CD4-positive, alpha-beta T cell treated with Interferon alpha-2 for 1 hour (primary cell): ENCODE data around the gene CDH20.

ENCODE experiments used
- DNase-seq, 2 donors: peaks; one replicate each; pipeline ENCODE4 v3.0.0-alpha.2; 2020 to 2022

Gene CDH20

DNA sequence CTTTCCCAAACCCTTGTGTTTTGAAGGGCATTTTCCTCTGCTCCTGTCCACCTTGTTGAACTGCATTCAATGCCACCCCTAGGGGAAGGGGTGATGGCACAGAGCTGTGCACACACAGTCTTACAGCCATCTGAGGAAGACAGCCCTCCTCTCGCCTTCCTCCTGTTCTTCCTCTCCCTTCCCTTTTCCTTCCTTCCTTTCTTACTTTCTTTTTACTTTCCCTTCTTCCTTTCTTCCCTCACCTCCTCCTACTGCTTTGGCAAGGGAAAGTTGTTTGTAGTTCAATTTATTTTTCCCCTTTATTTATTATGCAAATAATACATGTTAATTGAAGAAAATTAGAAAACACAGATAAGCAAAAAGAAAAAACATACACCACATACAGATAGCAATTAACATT is 99.4 kb downstream of the CDH20 start:
- no peak for DNase-seq

DNA sequence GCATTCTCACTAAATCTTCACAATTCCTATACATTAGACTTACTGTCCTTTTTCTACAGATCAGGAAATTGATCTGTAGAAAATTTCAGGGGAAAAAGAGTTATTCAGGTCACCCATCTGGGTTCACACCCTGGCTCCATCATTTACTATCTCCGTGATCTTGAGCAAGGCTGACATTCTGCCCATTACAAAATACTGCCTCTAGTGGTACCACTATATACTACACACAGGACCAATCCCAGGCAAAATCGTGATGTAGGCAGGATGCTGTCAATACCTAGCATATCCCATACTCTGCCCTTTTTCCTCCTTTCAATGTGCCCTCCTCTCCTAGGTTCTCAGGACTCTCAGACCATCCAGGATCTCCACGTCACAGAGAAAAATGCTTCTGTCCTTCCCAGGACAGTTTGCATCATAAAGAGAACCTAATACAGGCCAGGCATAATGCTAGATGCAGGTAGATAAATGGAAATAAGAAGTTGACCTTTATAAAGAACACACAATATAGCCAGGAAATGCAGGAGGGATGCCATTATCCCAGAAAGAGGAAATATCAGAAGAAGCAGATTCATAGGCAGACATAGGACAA is 101.9 kb downstream of the CDH20 start:
- DNase-seq, result no peak

DNA sequence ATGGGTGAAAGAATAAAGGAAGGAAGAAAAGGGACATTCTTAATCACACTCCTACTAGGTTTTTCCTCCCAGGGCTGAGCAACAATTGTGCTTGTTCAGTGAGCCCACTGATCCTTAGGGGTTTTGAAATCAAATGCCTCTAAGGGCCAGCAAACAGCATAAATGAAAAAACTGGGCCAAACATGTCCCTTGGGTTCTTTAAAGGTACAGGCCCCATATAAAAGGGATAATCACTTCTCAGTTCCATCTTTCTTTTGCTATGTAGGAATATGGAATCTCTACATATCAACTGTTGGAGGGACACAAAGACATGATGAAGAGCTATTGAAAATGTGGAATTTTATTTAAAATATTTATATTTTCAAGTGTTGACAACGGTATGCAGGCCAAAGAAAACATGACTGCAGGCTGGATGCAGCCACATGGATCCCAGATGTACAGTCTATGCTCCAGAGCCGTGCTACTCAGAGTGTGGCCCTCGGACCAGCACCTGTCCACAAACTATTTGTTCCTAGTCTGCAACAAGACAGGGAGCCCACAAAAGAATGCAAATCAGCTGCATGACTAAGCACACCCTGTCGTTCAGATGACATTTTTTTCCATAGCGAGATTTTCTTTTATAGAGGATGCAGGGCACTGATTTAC is 110.0 kb downstream of the CDH20 start:
- no peak for DNase-seq

DNA sequence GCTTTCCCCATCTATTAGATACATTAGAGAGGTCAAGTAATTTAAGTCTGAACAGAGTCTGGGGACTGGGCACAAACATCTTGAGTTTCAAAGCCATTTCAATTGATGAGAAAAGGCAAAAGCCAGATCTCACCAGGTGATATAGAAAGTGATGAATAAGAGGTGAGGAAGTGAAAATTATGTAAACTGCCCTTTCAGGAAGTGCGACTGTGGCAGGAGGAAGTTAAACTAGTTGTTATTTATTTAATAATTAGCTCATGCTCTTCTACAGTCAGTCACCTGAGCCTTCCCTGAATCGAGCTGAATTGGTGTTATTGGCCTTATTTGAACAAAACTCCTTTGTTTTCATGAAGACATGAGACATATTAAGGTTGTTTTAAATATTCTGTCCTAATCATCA is 115.1 kb downstream of the CDH20 start:
- no peak for DNase-seq

DNA sequence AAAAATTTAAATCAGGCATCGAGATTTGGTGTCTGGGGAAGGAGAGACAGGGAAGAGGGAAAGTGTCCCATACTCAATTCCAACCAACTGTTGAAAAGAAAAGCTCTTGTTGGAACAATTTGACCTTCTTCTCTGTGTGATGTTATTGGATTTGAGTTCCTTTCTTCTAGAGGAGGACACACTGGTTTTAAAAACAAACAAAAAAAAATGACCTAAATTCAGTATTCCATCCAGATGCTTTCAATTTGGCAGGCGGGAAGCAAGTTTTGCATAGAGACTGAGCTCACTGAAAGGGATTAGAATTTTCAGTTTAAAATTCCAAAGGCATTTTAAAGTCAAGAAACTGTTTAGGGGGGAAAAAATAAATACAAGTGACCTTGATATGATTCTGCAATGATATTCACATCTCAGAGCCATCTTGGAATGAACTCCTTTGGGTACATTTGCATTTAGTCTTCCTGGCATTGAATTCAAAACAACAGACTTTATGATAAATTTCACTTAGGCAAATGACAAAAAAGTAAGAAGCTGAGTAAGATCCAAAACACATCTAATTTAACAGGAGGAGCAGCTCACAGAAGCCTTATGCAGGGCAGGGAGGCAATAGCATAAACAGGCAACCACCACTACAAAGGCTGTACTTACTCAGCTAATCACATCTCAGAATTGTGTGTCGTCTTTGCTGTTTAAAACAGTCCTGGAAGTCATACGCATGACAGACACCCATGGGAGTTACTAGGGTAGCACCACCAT is 126.8 kb downstream of the CDH20 start:
- DNase-seq, result no peak

DNA sequence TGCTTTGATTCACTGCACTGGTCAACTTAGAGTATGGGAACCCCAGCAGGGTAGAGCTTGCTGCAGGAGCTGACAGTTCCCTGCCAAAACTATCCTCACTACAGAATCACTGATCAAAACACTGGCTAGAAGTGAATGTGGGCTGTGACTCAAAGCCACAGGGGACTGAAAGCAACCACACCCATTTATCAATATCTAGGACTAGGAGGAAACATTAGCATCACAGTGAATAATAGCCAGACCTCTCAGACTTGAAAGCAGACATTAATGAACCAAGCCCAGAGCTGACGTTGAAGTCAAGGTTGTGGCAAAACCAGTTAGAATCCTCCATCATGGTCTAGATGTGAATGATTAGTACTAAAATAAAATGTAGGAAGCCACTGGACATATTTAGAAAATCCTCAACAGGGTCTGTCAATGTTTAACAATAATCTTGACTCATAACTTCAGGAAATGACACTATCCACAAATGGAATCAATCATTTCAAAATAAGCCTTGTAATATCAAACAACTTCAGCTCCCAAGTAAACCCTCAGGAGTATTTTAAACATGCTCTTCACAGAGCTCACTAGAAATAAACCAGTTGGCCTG is 131.4 kb downstream of the CDH20 start:
- DNase-seq, result no peak

DNA sequence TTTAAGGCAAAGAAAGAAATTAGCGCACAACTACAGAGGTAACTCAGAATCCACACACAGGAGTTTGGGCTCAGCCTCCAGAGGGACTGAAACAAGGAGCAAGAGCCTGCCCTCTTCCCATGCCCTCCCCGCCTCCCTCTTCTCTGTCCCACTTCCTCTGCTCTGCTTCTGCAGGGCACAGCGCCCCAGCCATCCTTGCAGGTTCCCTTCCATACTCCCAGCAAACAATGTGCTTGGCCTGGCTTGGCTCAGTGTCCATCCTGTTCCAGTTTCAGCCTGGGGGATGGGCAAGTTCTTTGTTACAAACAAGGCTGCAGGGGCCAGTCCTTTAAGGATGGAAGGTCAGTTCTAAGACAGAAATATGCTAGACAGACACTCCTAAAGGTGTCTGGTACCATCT is 133.5 kb downstream of the CDH20 start:
- DNase-seq, result no peak

DNA sequence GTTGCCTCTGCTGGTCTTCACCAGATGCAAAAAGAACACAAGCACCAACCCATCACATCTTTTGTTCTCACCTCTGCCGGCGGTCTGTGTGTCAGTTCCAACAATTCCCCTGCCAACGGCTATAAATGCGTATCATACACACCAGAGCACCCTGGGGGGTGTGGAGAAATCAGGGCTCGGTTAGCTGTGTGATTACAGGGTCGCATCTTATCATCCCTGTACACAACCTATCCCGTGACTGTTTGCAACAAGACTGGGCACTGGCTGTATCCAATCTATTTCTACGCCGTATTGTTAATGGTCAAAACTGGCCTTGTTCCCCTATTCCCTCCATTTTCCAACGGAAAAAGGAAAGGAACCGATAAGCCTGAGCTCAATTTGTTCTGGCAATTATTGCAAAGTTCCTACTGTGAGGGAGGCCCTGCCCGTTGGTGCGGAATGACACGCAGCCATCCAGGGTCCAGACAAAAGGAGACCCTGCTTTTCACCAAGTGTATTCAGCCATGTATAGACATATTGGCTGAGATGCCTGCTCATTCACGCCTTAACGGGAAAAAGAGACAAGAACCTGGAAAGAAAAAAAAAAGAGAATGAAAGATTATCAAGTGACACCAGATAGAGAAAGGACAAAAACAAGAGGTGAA is 136.9 kb downstream of the CDH20 start:
- DNase-seq, result no peak

DNA sequence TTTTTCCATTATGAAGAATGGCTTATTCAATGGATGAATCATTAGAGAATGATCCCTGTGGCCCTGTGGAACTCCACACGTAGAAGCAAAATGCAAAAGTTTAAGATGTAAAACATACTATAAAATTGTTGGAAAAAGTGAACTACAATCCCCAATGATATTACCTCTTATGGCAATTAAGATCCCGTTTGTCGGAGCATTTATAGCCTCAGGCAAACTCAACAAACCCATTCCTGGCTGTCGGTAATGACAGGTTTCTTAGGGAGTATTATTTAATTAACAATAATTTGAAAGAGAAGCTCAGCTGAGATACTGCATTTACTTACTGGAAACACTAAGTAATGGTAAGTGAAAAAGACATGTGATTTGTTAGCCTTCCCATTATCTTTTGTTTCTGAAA is 138.3 kb downstream of the CDH20 start:
- no peak for DNase-seq

DNA sequence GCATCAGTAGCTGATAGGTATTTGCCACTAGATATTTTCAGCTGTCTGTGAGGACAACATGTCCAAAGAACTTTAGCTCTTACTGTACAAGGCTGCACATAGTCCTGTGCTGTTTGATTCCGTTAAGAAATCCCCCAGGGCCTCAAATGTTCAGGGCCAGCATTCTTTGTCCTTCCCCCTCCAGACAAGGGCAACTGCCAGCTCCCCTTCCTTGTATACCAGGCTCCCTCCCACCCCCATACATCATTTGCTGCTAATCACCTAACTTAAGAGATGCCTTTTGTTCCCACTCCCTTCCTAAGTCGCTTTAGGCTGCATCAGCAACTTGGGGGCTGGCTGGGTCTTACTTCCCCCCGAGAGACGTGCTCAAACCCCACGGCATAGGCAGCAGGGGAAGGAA is 138.7 kb downstream of the CDH20 start:
- DNase-seq, result no peak

DNA sequence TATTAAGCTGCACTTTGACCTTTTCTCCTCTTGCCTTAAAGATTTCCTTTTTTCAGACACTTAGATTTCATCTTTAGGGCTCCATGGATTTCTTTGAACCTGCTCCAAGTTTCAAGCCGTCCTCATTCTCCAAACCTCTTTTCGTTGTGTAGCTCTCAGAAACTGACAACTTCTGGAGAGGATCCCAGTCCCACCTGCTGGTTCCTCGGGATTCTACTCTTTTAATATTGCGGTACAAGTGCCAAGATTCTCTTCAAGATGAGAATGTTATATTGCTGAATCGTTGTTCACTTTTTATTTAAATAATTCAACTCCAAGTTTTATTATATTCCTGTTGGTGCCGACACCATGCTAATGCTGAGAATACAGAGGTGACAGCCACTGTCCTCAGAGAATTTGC is 141.1 kb downstream of the CDH20 start:
- DNase-seq, result no peak

DNA sequence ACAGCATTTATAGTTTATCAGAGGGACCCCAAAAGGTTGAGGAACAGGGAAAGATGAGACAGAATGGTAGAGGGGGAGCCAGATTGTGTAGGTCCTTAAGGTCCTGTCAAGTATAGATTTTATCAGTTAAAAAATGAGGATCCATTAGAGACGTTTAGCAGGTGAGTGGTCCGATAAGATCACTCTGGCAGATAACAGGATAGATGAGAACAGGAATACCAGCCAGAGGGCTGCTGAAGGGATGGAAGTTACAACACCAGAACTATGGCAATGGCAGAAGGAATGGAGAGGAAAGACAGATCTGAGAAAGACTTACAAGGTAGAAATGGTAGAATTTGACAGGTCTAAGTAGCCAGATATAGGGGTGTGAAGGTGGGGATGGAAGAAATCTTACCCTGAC is 141.7 kb downstream of the CDH20 start:
- DNase-seq, result no peak

DNA sequence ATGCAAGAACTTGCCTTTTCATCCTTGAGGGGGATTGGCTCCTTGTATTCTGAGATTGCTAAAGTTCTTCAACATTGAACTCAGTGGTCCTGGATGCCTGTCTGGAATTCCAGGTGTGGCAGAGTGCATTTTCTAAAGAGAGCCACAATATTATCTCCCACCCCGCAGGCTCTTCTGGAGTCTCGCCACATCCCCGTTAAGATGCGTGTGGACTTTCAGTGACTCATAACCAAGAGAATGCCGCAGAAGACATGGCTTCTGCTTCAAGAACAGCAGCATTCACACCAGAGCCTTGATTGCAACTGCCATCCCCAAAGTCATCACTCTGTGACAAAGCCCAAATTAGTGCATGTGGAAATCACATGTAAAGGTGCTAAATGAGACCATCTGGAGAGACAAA is 142.7 kb downstream of the CDH20 start:
- no peak for DNase-seq

DNA sequence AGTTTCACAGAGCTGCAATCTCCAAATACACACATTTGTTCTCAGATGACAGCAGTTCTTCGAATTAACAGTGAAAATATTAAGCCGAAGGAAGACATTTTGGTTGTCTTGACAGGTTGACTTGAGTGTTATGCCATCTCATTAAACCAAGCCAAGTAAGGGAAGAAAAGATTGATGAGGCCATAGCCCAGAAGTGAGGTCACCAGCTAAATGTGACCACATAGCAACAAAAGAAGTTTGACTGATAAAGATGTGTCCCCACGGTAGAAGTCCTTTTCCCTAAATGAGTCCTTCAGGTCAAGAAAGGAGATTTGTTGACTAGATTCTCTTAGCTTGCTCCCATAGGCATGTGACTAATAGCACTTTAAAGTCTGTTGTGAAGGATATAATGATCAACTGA is 156.1 kb downstream of the CDH20 start:
- DNase-seq, result no peak

DNA sequence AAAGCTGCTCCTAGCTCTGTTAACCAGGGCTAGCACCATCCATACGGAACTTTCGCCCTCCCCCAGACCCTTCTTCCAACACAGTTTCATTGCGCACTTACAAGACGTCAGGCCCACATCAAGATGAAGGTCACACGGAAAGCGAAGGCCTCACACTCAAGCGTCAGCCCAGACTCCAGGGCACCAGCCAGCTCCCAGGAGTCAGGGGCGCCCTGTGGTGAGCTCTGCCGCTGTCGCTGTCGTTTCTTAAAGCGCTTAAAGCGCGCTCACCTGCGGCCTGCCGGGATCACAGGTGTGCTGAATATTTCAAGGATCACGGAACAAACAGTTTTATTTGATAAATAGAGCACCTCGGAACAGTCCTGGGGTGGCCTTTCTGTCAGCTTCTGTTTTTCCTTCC is 163.1 kb downstream of the CDH20 start:
- no peak for DNase-seq

DNA sequence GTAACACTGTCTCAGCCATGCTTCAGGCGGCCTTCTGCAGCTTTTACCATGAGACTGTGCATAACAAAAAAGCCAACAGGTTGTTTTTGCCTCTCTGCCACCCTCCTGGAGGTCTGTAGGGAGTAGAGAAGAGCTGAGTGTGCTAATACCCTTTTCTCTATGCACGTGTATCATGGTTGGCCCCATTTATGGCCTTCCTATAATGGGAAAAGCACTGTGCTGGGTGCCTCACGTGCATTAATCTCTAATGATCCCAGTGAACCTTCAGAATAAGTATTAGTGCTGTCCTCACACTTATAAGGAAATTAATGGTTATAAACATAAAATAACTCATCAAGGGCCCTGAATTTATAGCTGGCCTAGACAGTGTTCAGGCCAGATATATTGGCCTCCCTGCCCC is 164.2 kb downstream of the CDH20 start:
- DNase-seq, result no peak

DNA sequence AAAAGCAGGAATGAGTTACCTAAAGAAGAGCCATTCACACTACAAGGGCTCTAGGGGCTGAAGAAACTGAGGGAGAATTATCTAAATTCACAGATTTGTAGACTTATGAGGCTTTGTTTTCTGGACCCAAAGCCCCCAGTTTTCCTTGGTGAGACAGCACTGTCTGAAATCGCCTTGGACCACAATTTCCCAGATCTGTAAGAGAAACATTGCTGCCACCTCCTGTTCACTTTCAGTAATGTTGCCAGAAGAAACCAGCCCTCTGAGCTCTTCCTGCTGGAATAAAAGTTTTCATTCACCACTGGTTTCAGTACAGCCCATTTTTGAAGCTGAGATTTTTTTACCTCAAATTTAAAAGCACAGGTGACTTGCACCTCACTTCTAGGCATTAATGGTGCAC is 169.2 kb downstream of the CDH20 start:
- DNase-seq, result peak in 1 of 2 donors; percentile 5

DNA sequence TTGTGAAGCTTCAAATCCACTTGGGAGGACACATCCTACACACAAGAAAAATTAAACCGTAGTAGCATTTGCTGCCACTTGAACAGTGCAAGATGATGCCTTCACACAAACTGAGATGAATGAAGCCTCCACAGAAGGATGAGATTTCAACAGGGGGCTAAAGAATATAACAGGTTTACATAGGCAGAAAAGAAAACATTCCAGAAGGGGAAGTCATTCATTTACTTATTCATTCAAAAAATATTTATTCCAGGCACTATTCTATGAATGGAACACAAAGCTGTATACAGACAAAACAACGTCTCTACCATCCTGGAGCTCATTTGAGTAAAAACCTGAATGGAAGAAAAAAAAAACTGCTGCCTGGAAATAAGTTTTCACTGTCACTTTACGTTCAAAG is 170.5 kb downstream of the CDH20 start:
- DNase-seq, result no peak

DNA sequence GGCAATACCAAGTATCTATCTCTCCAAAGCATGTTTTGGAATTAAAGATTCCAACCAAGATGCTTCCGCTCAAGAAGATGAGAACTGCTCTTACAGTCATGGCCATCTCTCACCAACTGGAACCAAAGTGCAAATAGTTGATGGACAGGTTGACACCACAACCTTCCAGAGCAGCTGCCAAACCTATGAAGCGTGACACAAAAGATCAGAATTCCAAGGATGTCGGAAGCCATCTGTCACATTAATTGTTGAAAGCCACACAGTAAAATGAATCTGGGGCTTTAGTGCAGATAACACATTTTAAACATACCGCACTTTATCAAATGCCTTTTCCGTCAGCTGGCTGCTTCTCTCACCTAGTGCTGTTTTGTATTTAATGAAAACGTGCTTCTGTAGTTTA is 195.7 kb downstream of the CDH20 start:
- no peak for DNase-seq

DNA sequence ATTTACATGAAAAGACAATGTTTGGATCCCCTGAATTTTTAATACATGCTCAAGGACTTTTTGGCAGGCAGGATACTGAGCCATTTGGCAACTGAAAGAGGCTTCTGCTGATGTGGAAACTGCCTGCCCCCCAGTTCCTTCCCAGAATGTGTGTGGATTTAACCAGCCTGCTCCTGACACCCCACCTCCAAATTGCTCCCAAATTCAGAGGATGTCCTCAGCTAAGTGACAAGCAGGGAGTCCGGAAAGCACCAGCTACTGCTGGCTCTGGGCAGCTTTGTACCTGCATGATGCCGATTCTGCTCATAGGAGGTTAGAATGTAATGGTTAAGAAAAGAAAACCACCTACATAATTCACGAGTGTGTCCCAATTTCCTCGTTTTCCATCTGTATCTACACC is 197.5 kb downstream of the CDH20 start:
- DNase-seq, result no peak

DNA sequence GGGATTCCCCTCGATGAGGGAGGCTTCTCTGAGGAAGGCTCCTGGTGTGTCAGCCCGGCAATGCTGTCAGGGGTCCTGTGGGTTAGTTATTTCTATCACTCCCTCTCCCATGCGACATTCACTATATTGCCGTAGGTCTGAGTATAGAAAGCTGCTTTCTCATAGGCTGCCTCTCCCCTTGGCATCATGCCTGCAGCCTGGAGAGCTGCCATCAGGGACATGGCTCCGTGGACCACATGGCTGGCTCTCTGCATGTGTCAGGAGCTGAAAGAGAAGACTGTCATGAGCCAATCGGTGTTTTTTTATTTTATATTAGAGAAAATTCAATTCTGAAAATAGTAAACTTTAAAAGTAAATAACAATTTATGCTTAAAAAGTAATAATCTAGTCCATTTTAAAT is 198.0 kb downstream of the CDH20 start:
- DNase-seq, result no peak

DNA sequence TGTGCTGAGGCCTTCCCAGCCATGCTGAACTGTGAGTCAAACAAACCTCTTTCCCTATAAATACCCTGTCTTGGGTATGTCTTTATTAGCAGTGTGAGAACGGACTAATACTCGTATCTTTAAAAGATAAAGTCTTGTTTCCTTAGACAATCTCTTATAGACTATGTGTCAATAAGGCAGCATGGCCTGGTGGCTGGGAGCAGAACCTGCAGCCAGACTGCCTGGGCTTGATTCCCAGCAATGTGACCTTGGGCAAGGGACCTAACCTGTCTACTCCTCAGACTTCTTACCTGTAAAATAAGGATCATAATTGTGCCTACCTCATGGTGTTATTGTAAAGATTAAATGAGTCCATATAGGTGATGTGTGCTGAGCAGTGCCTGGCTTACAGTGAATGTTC is 198.7 kb downstream of the CDH20 start:
- no peak for DNase-seq

DNA sequence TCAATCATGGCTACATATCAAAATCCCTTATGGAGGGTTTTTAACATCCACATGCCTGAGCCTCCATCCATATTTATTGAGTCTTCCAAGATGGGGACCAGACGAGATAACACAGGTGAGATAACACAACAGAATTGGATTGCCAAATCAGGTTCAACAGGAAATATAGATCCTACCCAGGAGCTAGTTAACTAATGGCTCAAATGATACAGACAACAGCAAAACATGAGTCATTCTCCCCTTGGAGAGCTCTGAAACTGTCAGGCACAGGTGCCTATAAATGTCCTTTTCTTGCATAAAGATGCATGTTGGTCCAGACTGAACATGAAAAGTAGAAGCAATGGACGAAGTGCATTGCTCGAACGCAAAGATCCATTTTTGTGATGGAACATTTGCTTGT is 202.2 kb downstream of the CDH20 start:
- no peak for DNase-seq

DNA sequence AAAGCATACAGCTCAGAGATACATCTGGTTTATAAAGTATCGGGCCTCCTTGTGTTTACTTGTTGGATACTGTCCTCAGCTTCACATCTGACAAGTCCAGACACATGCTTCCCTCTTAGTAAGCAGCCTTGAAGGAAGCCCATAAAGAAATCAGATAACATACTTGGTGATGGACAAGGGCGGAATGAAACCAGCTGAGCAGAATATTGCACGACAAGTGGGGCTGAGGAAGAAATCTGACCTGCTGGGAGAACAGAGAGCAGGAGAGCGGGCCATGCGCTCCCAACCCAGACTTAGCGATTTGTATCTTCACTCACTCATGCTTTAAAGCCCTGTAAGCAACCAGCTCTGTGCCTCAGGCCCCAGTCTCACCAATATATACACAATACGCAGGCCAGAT is 208.4 kb downstream of the CDH20 start:
- no peak for DNase-seq
